A673 (cell line): ENCODE data around the gene KIFC3. TPM values are rescaled to one million over a fixed set of nuclear protein-coding genes. Genes with fewer than 3 reads are reported as not detected.
"Not testable (repeated sequence)": the region's sequence is repeated elsewhere in the genome, so short reads cannot be mapped to it uniquely, and the experiment has no call there.

Experiments used
- BruUV-seq: library from RNA; stranded (reverse); fragments of 400-500 nt; replicated peaks from 2 replicates; lab custom pipeline; 2021; lab: Mats Ljungman, UMichigan
- CTCF ChIA-PET: fragments of 300-600 bp; sonication (Branson Sonifier 250); formaldehyde crosslinking; loops from one replicate; lab custom pipeline; 2022; ENCODE audit warnings: antibody characterized with exemption; lab: Charles Lee
- POLR2A ChIA-PET: fragments of 300-600 bp; sonication (Branson Sonifier 250); formaldehyde crosslinking; loops from one replicate; lab custom pipeline; 2022; ENCODE audit warnings: antibody characterized with exemption; ENCODE audit not compliant: low non-redundant PET; lab: Charles Lee
- DNase-seq: peaks from one replicate; pipeline ENCODE4 v3.0.0-alpha.2; 2015; ENCODE audit warnings: low spot score
- H3K27ac ChIP-seq: fragments of 200-600 bp; sonication (generic); 2 replicates; pipeline ENCODE4 v1.5.1; 2016; ENCODE audit warnings: mixed run types, low read depth, mild to moderate bottlenecking, mixed read lengths, antibody characterized with exemption, low read length; ENCODE audit not compliant: poor library complexity, severe bottlenecking
- H3K27me3 ChIP-seq: fragments of 200-600 bp; sonication (generic); replicated peaks from 2 replicates; pipeline ENCODE4 v1.6.1; 2017; ENCODE audit warnings: mixed run types, low read depth, mild to moderate bottlenecking, mixed read lengths, antibody characterized with exemption, low read length; ENCODE audit not compliant: insufficient read depth, poor library complexity
- H3K36me3 ChIP-seq: fragments of 200-600 bp; sonication (generic); 2 replicates; pipeline ENCODE4 v1.6.1; 2016; ENCODE audit warnings: mixed run types, mild to moderate bottlenecking, mixed read lengths, antibody characterized with exemption, low read length; ENCODE audit not compliant: insufficient read depth, poor library complexity, severe bottlenecking
- H3K4me1 ChIP-seq: fragments of 200-600 bp; sonication (generic); 2 replicates; pipeline ENCODE4 v1.6.1; 2017; ENCODE audit warnings: mixed run types, mild to moderate bottlenecking, mixed read lengths, antibody characterized with exemption, low read length; ENCODE audit not compliant: insufficient read depth, poor library complexity, severe bottlenecking
- H3K4me3 ChIP-seq: fragments of 200-600 bp; sonication (generic); 2 replicates; pipeline ENCODE4 v1.5.1; 2016; ENCODE audit warnings: low read depth, mixed run types, mild to moderate bottlenecking, mixed read lengths, low read length; ENCODE audit not compliant: poor library complexity, severe bottlenecking
- H3K9me3 ChIP-seq: fragments of 200-600 bp; sonication (generic); 2 replicates; pipeline ENCODE4 v1.6.1; 2016; ENCODE audit warnings: mixed run types, low read depth, mild to moderate bottlenecking, mixed read lengths, antibody characterized with exemption, low read length; ENCODE audit not compliant: poor library complexity, severe bottlenecking
- EZH2 ChIP-seq: fragments of 200-600 bp; sonication (generic); IDR thresholded peaks from 2 replicates; pipeline ENCODE4 v1.6.1; 2017; ENCODE audit warnings: borderline replicate concordance, low read depth, mild to moderate bottlenecking, mixed read lengths, antibody characterized with exemption, low read length; ENCODE audit not compliant: poor library complexity, severe bottlenecking
- intact Hi-C: fragments of 100-400 bp; cut with micrococcal nuclease; formaldehyde crosslinking; loops from one replicate; pipeline ENCODE4 v1.10.0; 2022; ENCODE audit not compliant: unreplicated experiment
- total RNA-seq: library from RNA; stranded (reverse); gene quantifications from 2 replicates; pipeline ENCODE4 v1.2.3, GENCODE V29; 2021
- TF ChIP-seq, protein P1 (sequence below): fragments of 300-800, 200-600 bp; sonication (generic); conservative IDR thresholded peaks from 2 replicates; pipeline ENCODE4 v1.5.1; 2017; ENCODE audit warnings: low read depth, mild to moderate bottlenecking, antibody characterized with exemption, low read length, moderate library complexity, mixed read lengths

KIFC3 gene
- total RNA-seq, 1 experiment from 2014 or later, result 198 TPM

DNA sequence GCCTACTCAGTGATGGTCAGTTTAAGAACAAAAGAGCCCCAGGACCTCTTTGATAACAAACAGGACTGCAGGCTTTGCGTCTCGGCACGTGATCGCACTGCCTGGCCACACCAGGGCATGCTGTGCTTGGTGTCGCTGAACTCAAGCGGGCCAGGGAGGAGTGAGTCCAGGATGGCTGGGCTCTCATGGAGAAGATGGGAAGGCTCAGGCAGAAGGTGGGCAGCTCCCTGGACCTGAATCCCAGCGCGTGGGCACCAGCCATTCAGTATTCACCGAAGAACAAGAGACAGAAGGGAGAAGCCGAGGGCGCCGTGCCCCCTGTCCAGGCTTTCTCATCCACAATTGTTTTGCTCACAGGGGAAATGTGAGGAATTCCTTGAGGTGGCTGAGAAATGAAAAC is 54.8 kb downstream of the KIFC3 start:
- CTCF ChIA-PET, result no interaction called here
- intact Hi-C loops, result no loop called here

DNA sequence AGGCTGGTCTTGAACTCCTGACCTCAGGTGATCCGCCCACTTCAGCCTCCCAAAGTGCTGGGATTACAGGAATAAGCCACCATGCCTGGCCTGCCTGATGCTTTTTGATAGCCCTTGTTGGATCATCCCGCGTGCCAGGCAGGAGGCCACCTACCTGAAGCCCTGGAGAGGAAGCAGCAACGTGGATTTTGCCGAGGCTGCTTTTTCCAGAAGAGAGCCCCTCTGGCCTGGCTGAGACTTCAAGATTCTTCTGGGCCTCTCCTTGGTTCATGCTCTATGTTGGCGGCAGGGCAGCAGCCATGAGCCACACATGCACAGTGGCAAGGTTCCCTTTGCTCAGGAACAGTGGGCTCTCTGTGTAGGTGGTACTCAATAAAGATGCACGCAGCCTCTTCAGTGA is 55.2 kb downstream of the KIFC3 start:
- CTCF ChIA-PET, result no interaction called here
- TF ChIP-seq, protein P1, sequence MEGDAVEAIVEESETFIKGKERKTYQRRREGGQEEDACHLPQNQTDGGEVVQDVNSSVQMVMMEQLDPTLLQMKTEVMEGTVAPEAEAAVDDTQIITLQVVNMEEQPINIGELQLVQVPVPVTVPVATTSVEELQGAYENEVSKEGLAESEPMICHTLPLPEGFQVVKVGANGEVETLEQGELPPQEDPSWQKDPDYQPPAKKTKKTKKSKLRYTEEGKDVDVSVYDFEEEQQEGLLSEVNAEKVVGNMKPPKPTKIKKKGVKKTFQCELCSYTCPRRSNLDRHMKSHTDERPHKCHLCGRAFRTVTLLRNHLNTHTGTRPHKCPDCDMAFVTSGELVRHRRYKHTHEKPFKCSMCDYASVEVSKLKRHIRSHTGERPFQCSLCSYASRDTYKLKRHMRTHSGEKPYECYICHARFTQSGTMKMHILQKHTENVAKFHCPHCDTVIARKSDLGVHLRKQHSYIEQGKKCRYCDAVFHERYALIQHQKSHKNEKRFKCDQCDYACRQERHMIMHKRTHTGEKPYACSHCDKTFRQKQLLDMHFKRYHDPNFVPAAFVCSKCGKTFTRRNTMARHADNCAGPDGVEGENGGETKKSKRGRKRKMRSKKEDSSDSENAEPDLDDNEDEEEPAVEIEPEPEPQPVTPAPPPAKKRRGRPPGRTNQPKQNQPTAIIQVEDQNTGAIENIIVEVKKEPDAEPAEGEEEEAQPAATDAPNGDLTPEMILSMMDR, result no peak
- no peak for TF ChIP-seq EZH2
- H3K4me1 ChIP-seq, result peaks cover 19% of the 10 kb centered on the region
- intact Hi-C loops, result no loop called here
- peaks cover 30% of the 10 kb centered on the region for H3K36me3 ChIP-seq
- no peak overlapping the region for H3K4me3 ChIP-seq
- no TSS peak for BruUV-seq
- POLR2A ChIA-PET, result no interaction called here
- no peak for DNase-seq
- no peaks in the 10 kb centered on the region for H3K27me3 ChIP-seq
- no peaks in the 10 kb centered on the region for H3K9me3 ChIP-seq
- H3K27ac ChIP-seq, result no peak overlapping the region

More for the DNA sequence above, 54.8 kb downstream of the KIFC3 start:
- POLR2A ChIA-PET, result no interaction called here
- Histone ChIP-seq H3K4me1 (peaks cover 15% of the 10 kb centered on the region), H3K9me3 (no peaks in the 10 kb centered on the region), H3K27me3 (no peaks in the 10 kb centered on the region), H3K27ac (no peak overlapping the region), H3K36me3 (peaks cover 30% of the 10 kb centered on the region), H3K4me3 (no peak overlapping the region)
- TF ChIP-seq, protein P1, result no peak
- TF ChIP-seq EZH2, result no peak
- no peak for DNase-seq
- no TSS peak for BruUV-seq

DNA sequence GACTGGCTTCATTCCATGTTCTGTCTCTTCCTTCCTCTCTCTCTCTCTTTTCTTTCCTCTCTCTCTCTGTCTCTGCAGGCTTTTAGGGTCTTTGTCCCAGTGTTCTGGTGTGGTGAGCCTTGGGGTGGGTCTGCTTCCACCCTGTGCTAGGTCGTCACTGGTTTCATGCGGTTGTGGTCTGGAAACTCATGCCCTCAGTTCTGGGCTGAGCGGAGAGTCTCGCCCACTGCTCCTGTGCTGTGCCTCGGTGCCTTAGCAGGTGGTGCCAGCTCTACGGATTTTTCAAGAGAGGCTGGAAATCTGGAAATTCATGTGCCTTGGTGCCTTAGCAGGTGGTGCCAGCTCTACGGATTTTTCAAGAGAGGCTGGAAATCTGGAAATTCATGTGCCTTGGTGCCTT is 56.0 kb downstream of the KIFC3 start:
- peaks cover 26% of the 10 kb centered on the region for H3K4me1 ChIP-seq
- H3K27ac ChIP-seq, H3K27me3 ChIP-seq, BruUV-seq, H3K4me3 ChIP-seq, DNase-seq, H3K9me3 ChIP-seq, intact Hi-C loops: not testable (repeated sequence)
- CTCF ChIA-PET, result interaction anchor here (0.6 kb wide), 1 partner anchor 34 kb away, joined by 6 read pairs; no protein-coding TSS in a partner anchor
- POLR2A ChIA-PET, result interaction anchor here (0.5 kb wide), 1 partner anchor 160 kb away, joined by 3 read pairs; no protein-coding TSS in a partner anchor
- peaks cover 33% of the 10 kb centered on the region for H3K36me3 ChIP-seq

DNA sequence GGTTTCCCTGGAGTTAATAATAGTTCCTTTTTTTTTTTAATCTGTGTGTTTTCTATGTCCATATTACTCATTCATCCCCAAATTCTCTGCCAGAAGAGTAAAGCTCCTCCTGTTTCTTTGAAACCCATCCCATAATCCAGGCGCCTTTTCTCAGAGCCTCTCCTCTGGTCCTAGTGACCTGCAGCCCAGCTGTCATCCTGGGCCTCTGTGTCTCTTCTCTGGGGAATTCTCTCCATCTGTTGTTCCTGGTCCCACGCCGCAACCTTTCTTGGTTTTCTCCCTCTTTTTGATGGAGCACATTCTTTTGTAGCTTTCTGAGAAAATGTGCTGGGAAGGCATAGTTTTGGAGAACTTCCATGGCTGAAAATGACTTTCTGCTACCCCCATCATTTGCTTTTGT is 56.5 kb downstream of the KIFC3 start:
- Histone ChIP-seq H3K4me1 (peaks cover 32% of the 10 kb centered on the region), H3K4me3 (no peak overlapping the region), H3K9me3 (no peaks in the 10 kb centered on the region), H3K36me3 (peaks cover 34% of the 10 kb centered on the region), H3K27ac (no peak overlapping the region), H3K27me3 (no peaks in the 10 kb centered on the region)
- intact Hi-C loops, result no loop called here
- DNase-seq, result no peak
- CTCF ChIA-PET, result no interaction called here
- TF ChIP-seq, protein P1, result no peak
- TF ChIP-seq EZH2, result no peak
- no TSS peak for BruUV-seq
- POLR2A ChIA-PET, result no interaction called here
